GM21576 (cell line): Measurements from ENCODE around the gene RNASEH2B.
A peak's percentile ranks its signal among the peaks of the same experiment; 100 is the strongest.

Experiments
- ATAC-seq: cut with Tn5 transposase; IDR thresholded peaks from one replicate; pipeline ENCODE4 v1.9.1; 2021; ENCODE audit warnings: mild to moderate bottlenecking, moderate library complexity; ENCODE audit not compliant: unreplicated experiment

RNASEH2B gene

GRCh38 chr13:50905256-50905655, 4.3 kb upstream of the RNASEH2B start:
- no peak for ATAC-seq

- ATAC-seq: no peak
Measured at GRCh38 chr13:50907781-50908180, 1.8 kb upstream of the RNASEH2B start.

GRCh38 chr13:50908371-50908770, 1.2 kb upstream of the RNASEH2B start:
- no peak for ATAC-seq

DNA sequence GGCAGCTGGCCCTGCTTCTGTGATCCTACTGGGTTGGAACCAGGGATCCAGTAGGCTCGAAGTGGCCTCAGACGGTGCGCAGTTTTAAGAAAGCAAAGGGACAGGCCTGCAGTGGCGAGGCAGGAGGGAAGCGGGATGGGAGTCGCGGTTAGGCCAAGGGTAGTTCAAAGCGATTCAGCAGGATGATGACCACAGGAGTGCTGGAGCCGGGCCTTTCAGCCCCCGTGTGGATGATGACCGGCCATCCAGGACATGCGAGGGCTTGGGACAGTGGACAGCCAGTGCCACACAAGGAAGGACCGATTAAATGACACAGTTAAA, 854 bp downstream of the RNASEH2B start:
- no peak for ATAC-seq

DNA sequence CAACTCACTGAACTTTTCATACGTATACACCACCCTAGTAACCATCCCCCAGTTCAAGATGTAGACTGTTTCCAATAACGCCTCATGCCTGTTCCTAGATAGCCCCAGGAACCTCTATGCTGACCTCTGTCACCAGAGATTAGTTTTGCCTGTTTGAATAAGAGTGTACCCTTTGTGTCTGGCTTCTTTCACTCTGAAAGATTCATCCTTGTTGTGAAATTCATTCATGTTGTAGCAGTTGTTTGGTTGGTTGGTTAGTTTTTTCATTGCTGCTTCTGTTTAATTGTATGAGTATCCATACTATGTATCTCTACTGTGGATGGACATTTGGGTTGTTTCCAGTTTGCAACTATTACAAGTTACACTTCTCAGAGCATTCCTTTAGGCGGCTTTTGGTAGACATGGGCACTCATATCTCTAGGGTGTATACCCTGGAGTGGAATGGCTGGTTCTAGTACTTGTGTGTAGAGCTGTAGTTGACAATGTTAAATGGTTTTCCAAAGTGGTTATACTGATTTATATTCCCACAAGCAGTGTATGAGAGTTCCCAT, 1.6 kb downstream of the RNASEH2B start:
- no peak for ATAC-seq

DNA sequence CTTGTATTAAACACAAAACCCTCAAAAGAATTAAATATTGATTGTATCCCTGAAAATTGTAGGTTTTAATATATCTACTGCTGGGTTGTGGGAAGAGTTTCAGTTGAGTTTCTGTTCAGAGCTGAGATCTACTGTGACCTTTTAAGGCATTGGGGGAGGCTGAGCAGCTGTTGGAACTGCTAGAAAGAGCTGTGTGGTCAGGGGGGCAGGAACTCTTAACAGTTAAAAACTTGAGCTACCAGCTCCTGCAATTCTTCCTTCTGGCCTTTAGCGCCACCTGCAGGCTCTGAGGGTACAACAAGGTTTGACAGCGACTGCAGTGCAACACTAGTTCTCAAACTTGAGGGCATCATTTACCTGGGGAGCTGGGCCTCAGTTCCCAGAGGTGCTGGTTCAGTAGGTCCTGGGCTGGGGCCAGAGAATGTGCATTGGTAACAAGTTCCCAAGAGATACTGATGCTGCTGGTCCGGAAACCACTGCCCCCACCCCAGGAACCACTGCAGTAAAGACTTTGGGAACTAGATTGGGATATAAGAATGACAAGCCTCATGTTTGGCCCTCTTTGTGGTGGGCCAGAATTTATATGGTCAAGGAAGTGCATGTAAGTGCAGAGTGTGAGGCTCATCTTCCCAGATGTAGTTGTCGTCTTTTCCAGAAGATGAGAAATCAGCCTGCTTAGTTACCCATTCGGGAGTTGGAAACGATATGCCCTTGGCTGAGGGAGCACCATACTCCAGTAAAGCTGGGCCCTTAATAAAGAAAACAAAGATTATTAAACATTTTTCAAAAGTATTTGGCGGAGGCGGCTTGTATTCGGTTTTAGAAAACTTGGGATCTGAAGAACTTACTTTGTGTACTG, 2.6 kb downstream of the RNASEH2B start:
- ATAC-seq: peak; percentile 60

- no peak for ATAC-seq
Measured at GRCh38 chr13:50912851-50913250, 3.3 kb downstream of the RNASEH2B start.

GRCh38 chr13:50914176-50914700, 4.6 kb downstream of the RNASEH2B start:
- no peak for ATAC-seq

GRCh38 chr13:50914848-50915247, 5.3 kb downstream of the RNASEH2B start:
- no peak for ATAC-seq

DNA sequence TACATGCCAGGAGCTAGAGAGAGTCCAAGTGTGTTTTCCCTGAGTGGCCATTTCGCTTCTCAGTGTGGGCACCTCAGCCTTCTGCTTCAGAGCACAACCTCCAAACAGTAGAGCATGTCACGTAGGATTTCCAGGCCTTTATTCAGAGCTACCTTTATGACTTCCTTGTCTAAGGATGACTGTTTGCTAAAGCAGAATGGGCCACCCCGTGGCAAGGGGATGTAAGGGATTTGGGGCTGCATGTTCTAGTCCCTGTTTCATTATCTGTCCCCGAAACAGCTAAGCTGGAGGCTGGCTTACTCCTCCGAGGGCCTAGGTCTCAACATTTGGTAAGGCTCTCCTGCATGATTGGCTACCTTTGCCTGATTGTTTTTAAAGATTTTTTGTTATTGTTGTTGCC, 6.0 kb downstream of the RNASEH2B start:
- ATAC-seq: no peak

- ATAC-seq: peak; percentile 29
Measured at GRCh38 chr13:50916701-50917184, 7.2 kb downstream of the RNASEH2B start.

- no peak for ATAC-seq
Measured at GRCh38 chr13:50917572-50917971, 8.0 kb downstream of the RNASEH2B start.

DNA sequence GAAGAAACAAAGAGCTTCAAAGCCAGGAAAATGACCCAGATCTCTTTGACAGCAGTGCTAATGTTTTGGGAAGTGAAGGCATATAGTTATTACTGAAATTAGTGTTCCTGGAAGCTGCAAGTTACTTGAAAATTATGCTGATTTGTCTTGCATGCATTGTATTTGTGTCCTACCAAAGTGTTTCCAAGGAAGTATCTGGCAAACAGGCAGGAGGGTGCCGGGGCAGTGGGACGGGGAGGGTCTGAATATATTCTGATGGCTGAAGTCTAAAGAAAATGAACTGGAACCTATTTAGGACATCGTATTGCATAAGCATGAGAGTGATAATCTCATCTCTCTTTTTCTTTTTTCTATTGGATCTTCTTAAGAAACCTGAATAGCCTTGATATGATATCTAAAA, 9.0 kb downstream of the RNASEH2B start:
- no peak for ATAC-seq

GRCh38 chr13:50919277-50919676, 9.7 kb downstream of the RNASEH2B start:
- ATAC-seq: no peak

- ATAC-seq: no peak
Measured at GRCh38 chr13:50921706-50922105, 12.1 kb downstream of the RNASEH2B start.

DNA sequence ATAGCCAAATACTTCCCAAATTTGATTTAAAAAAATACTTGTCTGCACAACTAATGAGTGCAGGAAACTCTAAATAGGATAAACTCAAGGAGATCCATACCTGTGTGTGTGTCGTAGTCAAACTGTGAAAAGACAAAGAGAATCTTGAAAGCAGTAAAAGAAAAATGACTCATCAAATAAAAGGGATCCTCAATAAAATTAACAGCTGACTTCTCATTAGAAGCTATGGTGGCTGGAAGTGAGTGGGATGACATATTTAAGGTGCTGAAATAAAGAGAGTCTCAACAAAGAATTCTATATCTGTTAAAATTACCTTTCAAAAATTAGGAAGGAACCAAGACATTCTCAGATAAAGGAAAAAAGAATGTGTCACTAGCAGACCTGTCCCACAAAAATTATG, 13.7 kb downstream of the RNASEH2B start:
- no peak for ATAC-seq

DNA sequence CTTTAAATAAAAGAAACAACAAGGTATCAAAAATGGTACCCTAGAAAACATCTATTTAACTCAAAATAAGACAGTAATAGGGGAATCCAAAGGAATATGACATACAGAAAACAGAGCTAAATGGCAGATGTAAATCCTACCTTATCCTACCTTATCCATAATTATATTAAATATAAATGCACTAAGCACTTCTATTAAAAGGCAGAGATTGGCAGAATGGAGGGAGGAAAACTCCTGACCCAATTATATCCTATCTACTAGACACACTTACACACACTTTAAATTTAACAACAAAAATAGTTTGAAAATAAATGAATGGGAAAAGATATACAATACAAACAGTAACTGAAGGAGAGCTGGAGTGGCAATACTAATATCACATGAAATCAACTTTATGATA, 14.4 kb downstream of the RNASEH2B start:
- no peak for ATAC-seq

DNA sequence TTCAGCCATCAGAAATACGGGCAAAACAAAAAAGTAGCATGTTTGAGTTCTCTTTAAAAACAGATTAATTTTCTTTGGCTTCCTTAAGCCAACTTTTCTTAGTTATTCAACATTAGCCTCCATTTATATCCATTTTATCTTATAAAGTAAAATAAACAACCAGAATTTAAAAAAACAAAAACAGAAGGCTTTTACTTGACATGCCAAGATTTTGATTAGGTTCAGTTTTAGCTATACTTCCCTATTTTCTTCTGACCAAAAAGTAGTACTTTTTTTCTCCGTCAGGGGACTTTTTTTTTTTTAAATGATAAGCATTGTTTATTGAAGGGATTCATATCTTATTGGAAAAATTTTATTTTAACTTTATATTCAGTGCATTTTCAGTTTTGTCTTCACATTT, 18.1 kb downstream of the RNASEH2B start:
- ATAC-seq: no peak

DNA sequence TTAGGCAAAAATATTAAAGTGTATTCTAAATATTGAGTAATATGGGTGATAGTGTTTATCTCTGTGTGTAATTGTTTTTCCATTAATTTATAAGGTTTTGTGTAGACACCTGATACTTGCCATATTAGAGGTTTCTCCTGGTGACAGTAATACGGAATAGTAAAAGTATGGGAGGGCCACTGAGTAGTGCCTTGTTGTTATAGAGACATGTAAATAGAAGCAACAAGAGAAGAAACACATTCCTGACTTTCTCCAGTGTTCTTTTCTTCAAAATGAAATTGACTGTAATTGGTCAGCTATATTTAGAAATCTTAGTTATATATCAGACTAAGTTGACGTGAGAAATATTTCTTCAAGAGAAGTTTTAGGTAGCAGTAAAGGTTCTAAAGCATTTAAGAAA, 18.5 kb downstream of the RNASEH2B start:
- ATAC-seq: no peak

GRCh38 chr13:50928659-50929462, 19.3 kb downstream of the RNASEH2B start:
- ATAC-seq: no peak

GRCh38 chr13:50932091-50932490, 22.5 kb downstream of the RNASEH2B start:
- no peak for ATAC-seq
